NCI-H510A (cell line): Measurements from ENCODE around the gene AOAH.

Experiments
- DNase-seq: peaks from one replicate; lab custom pipeline; 2025; lab: John Stamatoyannopoulos, UW

Gene AOAH

DNA sequence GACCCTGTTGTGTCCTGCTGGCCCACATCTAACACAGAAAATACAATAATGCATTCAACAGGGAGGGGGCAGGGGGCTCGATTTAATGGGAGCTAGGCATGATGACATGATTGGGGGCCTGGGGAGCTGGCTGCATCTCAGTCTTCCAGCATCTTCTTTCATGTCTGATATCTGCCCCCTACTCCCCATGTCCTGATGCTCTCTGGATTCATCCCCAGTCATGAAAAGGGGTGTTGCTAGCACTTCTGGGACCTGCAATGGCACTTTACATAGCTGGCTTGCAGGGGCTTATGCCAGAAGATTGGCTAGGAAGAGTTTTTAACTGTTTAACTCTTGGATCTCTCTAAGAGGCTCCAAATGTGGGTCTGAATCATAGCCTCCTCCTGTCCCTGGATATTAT is 94.9 kb downstream of the AOAH start:
- DNase-seq: no peak

DNA sequence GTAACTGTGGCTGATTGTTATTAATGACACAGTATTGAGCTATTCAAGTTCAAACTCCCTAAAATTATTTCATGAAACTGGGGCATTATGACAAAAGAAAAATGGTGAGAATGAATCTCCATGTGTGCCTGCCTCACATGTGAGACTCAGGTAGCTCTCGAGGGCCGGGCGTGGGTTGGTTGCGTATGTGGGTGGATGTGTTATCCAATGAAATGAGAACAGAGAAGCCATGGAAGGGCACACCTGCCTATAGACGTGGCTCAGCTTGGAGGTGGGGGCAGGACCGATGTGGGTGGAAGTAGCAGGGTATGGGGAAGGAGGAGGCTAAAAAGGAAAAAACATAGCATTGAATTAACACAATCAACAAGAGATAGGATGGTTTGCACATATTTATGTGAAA is 96.5 kb downstream of the AOAH start:
- no peak for DNase-seq

DNA sequence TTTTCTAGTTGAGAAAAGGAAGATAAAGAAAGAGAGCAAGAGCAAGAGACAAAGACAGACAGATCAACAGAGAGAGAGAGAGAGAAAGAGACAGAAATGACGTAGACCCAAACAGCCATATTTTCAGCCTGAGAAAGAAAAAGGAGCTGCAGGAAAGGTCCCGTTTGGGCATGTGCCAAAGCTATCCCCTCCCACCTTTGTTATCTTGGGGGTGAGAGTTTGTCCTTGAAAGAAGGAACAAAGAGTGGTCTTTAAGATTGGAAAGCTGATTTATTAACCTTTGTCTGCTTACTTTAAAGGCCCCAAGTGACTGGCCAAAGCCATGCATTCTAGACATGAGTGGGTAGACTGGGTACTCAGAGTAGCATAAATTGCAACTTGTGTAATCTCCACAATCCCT is 98.2 kb downstream of the AOAH start:
- no peak for DNase-seq

DNA sequence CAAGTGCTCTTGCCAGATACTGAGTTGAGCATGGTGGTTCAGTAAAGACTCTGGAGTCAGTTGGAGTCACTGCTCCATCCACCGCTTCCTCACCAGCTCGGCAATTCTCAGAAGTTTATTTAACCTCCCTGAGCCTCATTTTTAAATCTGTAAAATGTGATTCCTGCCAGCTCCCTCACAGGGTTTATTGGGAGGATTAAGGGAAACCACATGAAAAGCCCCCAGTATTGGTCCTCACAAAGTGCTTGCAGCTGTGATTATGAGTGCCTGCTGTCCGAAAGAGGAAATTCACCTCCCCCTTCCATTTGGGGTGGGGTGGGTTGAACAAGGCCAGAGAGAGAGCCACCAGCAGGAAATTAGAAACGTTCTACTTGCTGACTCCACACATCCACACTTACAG is 99.0 kb downstream of the AOAH start:
- DNase-seq: no peak

DNA sequence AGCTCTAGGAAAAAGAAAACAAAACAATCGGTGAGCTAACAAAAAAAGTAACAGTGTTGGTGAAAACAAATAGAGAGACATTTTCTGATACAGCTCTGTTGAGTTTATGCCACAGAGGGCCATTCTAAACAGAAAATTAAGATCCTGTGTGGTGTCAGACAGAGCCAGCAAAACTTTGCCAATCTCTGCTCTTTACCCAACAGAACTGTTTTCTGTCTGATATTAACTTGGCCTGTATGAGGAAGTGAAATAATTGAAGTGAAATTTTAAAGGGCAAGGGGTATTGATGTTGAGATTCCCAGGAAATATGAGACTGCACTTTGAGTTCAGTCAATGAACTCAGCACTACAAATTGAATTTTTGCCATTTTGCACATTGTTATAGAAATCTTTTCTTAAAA is 101.0 kb downstream of the AOAH start:
- DNase-seq: no peak

DNA sequence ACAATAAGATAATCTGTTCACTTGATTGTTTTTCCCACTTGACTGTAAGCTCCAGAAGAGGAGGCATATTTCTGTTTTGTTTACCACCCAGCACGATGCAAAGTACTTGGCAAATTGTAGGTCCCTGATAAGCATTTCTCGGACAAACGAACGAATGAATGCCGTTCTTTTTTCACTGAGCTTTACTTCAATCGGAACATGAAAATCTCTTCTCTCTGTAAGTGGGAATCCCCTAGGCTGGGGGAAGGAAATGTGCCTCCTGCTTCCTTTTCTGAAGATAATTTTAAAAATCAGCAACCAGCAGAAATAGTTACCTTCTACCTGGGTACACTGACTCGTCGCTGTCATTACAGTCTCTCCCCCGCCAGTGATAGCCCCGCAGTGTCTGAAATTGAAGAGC is 102.9 kb downstream of the AOAH start:
- DNase-seq: no peak

DNA sequence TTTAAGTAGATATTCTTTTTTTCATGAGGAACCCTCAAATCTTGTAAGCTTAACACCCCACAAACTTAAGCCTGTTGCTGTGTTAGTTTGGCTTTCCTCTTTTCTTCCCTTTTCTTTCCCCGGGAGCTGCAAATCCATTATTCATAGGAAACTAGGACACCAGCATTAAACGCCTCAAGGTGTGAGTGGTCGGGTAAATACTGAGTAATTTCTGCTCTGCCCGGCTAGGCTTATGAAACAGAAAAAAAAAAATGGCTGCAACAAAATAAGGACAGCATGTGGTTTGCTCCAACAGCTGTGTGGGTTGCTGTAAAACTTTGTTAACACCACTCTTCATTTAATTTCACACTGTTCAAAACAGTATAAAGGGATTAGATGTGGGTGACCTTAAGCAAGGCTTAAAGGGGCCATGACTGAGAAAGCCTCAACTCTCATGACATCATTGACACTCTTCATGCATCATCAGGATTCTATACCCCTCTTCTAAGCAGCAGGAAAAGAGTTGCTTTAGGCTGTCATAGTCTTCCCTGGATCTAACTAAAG is 104.1 kb downstream of the AOAH start:
- DNase-seq: no peak

DNA sequence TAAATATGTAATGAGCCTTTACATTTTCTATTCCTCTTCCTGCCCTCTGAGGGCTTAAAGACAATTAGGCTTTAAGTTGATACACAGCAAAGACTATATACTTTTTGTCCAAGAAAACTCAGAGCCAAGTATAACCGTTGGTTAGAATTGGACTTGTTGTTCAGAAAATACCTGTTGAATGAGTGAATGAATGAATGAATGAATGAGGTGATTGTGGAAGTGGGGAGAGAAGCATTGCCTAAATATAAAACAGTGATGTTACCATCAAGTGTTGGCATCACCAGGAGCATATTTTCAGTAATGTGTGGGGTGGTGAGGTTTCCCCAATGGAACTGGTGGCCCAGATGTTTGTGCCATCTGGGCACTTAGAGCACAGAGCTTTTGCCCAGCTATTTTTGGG is 106.9 kb downstream of the AOAH start:
- DNase-seq: no peak

DNA sequence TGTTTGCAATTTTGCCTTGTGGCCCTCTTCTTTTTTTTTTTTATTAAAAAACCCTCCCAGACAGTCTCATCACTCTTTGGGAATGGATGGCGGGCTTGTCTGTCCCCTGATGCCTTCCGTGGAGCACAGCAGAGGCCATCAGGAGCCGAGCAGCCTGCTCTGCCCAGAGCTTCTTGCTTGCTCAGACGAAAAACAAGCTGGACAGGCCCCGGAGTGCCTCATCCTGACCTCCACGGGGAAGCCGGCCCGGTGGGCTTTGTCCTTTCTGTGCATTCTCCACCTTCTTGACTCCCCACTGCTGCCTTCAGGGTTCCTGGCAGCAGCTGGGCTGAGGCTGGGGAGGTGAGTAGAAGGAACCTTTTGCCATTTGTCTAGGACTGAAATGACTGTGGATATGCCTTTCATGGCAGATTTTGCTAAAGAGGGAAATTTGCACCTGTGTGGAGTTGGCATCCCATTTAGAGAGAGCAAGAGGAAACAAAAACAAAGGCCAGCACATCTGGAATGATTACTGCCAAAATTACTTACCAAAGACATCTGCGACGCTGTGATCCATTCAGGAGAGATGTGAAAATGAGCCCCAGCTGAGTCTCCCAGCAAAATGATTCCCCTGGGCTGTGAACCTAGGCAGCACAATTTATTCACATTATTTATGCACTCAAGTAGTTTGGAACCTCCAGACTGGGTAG is 108.3 kb downstream of the AOAH start:
- no peak for DNase-seq

DNA sequence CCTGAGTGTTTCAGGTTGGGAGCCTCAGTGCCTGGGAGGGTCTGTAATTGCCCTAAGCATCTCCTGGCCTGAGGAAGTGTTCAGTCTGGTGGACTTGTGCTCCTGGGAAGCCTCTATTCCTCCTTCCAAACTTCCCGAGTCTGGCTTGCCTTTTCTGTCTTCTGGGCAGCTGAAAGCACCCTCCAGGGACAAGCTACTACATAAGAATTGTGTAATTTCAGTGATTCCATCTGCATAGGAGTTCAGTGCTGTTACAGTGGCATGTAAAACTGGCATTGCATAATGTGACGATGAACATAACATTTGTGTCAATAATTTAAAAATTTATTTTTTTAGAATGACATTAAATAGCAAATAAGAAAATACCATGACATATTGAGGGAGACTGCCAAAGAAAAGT is 109.3 kb downstream of the AOAH start:
- DNase-seq: no peak

DNA sequence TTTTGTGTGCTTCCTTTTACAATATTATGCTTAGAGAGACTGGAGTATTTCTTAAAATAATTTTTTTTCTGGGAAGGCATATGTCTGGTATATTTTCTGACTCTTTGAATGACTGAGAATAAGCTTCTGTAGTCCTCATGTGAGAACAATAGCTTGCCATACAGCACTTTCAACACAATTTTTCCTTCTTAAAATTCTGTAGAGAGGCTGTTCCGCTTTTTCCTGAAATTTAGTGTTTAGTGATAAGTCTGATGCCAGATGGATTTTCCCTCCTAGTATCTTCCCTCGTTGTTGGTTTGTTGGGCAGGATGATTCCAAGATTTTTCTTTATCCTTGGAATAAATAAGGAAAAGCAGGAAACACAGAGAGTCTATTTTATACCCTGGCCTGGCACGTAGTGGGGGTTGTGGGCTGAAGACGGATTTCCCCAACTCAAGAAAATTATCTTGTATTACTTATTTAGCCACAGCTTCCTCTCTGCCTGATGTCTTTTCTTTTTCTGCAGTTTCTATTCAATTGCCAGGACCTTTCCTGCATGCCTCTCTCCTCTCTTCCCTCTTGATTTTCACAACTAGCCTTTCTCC is 111.2 kb downstream of the AOAH start:
- no peak for DNase-seq

DNA sequence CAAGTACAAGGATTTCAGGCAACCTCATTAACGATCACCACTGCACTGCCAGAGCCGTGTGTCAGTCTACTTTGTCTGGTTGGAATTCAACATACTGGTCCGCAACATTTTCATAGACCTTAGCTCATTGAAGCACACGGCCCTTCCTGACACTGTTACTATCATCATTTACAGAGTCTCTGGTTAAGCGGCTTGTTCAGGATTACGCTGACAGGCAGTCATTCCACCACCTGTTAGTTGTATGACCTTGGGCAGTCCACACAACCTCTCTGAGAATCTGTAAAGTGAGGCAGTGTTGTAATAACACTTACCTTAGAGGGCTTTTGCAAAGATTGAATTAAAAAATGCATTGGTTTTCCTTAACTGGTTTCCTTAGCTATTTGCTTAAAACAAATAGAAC is 112.6 kb downstream of the AOAH start:
- no peak for DNase-seq

DNA sequence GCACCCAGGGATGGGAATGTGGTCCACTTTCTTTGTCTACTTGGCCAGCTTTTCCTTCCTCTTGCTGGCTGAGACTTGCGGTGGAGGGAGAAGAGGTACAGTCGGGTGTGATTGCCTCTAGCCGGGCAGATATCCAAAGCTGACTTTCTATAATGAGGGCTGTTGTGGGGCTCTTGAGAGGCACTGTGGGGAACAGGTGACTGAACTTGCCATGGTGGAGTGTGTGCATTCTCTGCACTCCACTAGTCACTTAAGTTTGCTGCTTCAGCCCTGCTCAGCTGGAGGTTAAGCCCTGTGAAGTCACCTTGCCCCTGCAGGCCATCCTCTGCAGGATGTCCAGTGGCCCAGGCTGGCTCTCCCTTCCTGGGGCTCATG is 116.6 kb downstream of the AOAH start:
- peak; percentile 76 for DNase-seq

DNA sequence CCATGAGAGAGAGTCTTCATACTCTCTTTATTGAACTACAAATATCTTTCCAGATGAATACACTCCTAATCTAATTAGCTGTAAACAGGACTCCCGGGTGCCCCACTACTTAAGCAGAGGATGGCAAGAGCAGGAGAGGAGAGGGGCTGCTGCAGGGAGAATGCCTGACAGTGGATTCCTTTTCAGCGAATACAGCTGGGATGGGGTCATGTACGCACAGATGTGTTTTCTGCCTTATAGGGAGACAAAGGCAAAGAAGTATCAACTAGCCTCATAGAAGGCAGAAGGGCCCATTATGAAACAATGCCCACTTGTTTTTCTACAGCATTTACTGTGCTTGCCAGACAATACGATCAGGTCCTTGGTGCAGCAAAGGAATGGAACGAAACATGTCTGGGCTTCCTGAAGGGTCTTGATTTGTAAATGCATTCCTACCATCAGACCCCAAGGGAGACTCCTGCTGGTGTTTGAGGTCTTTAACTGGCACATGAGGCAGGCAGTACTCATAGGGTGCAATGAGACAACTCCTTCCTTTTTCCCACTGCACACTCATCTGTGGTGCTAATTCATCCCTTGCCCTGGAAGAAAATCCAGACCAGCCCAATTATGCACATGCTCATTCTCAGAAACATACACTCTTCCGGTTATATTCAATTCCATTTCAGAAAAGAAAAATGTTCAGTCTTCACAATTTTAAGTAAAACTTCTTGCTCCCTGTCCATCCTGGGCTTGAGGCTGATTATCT is 117.1 kb downstream of the AOAH start:
- DNase-seq: no peak

DNA sequence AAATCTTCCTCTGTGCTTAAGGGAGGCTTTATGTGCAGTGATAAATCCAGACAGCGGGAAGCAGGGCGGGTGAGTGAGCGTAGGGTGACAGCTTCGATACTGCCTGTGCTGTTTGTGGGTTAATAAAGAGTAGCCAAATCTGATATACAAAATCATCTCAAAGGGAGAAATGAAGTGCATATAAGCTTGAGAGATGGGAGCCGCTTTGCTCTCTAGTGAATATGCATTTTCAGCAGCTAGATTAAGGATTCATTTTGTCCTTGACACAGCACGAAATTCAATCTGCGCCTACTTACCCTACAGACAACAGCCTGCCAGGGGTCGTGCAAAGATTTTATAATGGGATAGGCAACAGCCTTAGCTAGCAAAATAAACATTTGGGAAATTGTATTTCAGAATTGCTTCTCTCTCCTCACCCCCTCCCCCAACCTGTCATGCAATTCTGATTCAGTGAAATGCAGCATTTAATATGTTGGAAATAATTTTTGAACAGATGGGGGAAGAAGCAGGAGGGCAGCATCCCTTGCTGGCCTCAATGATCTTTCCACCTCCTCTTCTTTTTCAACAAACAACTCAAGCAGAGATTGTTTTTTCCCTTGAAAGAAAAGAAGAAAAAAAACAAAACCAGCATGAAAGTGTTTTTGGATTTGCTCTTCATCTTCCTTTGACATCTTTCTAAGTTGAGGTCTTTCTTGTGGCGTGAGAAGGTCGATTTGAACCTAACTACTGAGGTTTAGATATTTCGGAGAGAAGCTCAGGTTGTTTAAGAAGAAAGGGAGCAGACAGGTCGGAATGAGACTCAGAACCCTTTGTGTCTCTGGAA is 117.9 kb downstream of the AOAH start:
- no peak for DNase-seq

DNA sequence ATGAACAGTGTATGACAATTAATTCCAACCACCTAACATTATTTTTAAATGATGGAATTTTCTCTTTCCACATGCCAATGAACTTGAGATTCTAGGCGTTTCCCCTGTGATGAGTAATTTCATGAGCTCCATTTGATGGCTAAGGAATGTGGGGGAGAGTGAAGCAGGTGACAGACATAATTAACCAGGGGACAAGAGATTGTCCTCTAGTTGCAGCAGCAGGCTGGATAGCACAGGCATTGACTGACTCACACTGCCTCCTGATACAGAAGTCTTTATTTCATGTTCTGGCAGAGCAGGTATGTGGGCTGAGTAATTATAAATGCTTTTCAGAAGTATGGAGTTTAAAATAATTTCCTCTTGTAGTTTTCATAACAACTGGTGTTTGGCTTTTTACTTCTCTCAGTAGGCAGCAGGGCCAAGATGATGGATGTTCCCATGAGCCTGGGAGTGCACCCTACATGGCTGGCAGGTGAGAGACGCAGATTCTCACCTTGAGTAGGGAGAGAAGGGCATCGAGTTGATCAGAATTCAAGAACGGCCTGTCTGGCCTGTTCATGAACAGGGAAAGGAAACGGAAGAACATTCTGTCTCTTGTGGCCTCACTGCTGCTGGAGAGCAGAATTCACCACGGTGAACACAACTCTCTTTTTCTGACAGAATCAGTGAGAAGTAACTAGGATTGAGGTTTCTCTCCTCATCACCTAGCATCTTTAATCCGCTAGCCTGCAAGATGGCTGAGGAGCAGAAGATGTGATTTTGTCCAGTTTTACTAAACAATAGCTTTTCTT is 118.8 kb downstream of the AOAH start:
- no peak for DNase-seq

DNA sequence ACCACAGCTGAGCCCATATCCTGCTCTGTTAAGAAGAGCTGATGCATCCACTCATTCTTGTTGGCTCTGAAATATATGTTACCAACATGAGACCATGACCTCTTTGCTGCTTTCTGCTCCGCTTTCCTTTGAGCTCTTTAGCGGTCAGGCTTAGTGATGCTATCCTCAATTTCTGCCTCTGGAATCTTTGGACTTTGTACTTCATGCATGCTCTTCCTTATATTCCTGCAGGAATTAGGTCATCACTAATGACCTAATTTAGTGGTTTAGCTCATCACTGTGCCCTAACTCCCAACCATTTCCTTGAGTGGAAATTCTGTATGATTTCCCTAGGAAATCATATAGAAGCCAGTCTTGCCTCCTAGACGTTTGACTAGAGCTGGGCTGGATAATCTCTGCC is 119.5 kb downstream of the AOAH start:
- DNase-seq: no peak

DNA sequence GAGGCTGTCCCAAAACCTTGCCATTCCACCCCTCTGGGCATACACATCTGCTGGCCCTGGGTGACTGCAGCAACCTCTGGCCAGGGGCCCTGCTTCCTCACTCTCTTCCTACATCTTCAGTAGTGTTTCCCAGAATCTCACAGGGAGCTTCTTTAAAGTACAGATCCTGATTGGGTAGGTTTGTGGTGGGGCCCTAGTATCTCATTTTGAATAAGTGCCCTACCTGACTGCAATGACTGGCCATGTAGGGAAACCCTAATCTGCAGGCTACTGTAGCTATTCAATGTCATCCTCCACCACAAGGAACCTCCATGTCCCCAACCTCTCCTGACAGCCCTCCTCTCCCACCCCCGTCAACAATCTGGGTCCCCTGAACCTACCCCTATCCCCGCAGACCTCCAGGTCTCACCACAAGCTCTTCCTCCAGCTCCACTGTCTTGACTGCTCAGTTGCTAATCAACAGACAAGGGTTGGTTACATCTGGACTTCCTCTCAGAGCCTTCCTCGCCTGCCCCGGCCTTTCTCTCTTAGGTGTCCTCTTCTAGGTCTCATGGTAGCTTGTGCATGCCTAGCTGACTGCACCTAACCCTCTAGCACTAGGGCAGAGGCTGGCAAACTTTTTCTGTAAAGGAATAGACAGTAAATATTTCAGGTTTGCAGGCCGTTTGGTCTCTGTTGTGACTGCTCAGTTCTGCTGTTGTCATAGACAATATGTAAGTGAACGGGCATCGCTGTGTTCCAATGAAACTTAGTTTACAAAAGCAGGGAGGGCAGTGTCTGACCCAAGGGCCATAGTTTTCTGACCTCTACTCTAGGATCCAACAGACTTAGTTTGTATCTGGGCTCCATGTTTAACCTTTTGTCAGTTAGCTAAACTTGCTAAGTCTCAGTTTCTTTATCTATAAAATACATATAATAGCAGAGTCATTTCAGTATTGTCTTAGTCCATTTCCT is 121.1 kb downstream of the AOAH start:
- no peak for DNase-seq

DNA sequence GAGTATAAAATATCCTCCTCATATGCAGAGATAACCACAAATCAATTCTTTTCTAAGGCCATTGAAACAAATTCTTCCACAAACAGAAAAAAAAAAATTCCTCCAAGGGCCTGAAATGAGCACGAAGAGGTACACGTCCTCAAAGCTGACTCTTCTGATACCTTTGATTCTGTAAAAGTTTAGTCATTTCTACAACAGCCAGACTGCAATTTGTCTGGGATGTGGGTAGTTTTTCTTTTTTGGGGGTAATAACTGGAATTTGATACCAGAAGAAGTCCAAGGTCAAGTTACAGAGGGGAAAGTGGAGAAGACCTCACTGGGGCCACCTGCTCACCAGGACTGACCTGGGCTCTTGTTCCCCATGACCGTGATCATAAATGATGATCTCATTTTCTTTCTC is 121.8 kb downstream of the AOAH start:
- no peak for DNase-seq

DNA sequence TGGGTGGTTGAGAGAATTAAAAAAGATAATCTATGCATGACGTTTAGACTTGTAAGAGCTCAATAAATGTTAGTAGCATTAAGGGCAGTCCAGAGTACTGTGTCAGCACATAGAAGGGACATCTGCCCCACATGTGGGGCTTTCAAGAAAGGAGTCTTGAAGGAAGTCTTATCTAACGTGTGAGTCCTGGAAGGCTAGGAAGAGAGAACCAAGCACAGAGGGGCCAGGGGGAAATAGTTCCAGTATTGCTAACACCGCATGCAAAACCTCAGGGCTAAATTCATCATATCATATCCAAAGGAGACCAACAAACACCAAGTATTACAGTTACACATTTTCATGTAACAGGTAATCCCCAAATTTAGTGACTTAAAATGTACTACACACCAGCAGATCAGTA is 122.7 kb downstream of the AOAH start:
- DNase-seq: no peak
